GM23248 (cell line): ENCODE measurements around the gene IMPDH1. TPM values are rescaled to one million over a fixed set of nuclear protein-coding genes. Genes with fewer than 3 reads are reported as not detected.
A peak's percentile ranks its signal among the peaks of the same experiment; 100 is the strongest.

Experiments
- DNase-seq: peaks from one replicate; pipeline ENCODE4 v3.0.0-alpha.2; 2015
- H2AFZ ChIP-seq: fragments of 200-600 bp; sonication (generic); 2 replicates; pipeline ENCODE4 v1.6.1; 2016; ENCODE audit warnings: antibody characterized with exemption
- H3F3A ChIP-seq: fragments of 200-600 bp; sonication (generic); 2 replicates; pipeline ENCODE4 v1.6.1; 2016; ENCODE audit warnings: mild to moderate bottlenecking, antibody characterized with exemption, mixed run types; ENCODE audit not compliant: insufficient read depth
- H3K27ac ChIP-seq: fragments of 200-600 bp; sonication (generic); 2 replicates; pipeline ENCODE4 v1.5.1; 2016; ENCODE audit warnings: mild to moderate bottlenecking
- H3K27me3 ChIP-seq: fragments of 200-600 bp; sonication (generic); replicated peaks from 2 replicates; pipeline ENCODE4 v1.6.1; 2016; ENCODE audit warnings: mild to moderate bottlenecking; ENCODE audit not compliant: insufficient read depth
- H3K36me3 ChIP-seq: fragments of 200-600 bp; sonication (generic); 2 replicates; pipeline ENCODE4 v1.6.1; 2016; ENCODE audit warnings: low read depth, mild to moderate bottlenecking
- H3K4me1 ChIP-seq: fragments of 200-600 bp; sonication (generic); 2 replicates; pipeline ENCODE4 v1.6.1; 2016; ENCODE audit warnings: mild to moderate bottlenecking; ENCODE audit not compliant: insufficient read depth
- H3K4me2 ChIP-seq: fragments of 200-600 bp; sonication (generic); one replicate; pipeline ENCODE4 v1.6.1; 2016; ENCODE audit warnings: mild to moderate bottlenecking; ENCODE audit not compliant: unreplicated experiment
- H3K4me3 ChIP-seq: fragments of 200-600 bp; sonication (generic); 2 replicates; pipeline ENCODE4 v1.5.1; 2016; ENCODE audit warnings: mild to moderate bottlenecking
- H3K79me2 ChIP-seq: fragments of 200-600 bp; sonication (generic); 2 replicates; pipeline ENCODE4 v1.6.1; 2016; ENCODE audit warnings: mild to moderate bottlenecking; ENCODE audit not compliant: insufficient read depth
- H3K9ac ChIP-seq: fragments of 200-600 bp; sonication (generic); 2 replicates; pipeline ENCODE4 v1.6.1; 2016; ENCODE audit warnings: mild to moderate bottlenecking
- H3K9me2 ChIP-seq: fragments of 200-600 bp; sonication (generic); 2 replicates; pipeline ENCODE4 v1.6.1; 2016; ENCODE audit warnings: mixed run types, mild to moderate bottlenecking, moderate library complexity; ENCODE audit not compliant: insufficient read depth
- H3K9me3 ChIP-seq: fragments of 200-600 bp; sonication (generic); one replicate; pipeline ENCODE4 v1.6.1; 2017; ENCODE audit warnings: low read depth
- H4K20me1 ChIP-seq: fragments of 200-600 bp; sonication (generic); 2 replicates; pipeline ENCODE4 v1.6.0; 2016; ENCODE audit not compliant: insufficient read depth
- EZH2 ChIP-seq: fragments of 200-600 bp; sonication (generic); IDR thresholded peaks from 2 replicates; pipeline ENCODE4 v1.6.1; 2018; ENCODE audit warnings: antibody characterized with exemption, mild to moderate bottlenecking; ENCODE audit not compliant: insufficient read depth, poor library complexity, severe bottlenecking
- EZH2phosphoT487 ChIP-seq: fragments of 200-600 bp; sonication (generic); IDR thresholded peaks from 2 replicates; pipeline ENCODE4 v1.6.1; 2018; ENCODE audit warnings: antibody characterized with exemption, moderate library complexity, mild to moderate bottlenecking, low read depth; ENCODE audit not compliant: insufficient read depth
- WGBS, 2 experiments: methylation state at CpG; one replicate each; pipeline ENCODE4 v1.1.6; 2015 to 2017; ENCODE audit warnings: low lambda C conversion rate in 2 of 2, low coverage in 1 of 2; ENCODE audit errors: missing lambda C conversion rate in 2 of 2; 5-methylcytosine and 5-hydroxymethylcytosine counted together
- in situ Hi-C: fragments of 300-500 bp; cut with MboI; formaldehyde crosslinking; loops from 2 replicates; pipeline ENCODE4 v1.15.0; 2020
- polyA plus RNA-seq: library from polyadenylated mRNA; unstranded; fragments of >200 nt; fragmentation: Nextera tagmentation; extraction: Ambion mirVana; gene quantifications from 2 replicates; pipeline ENCODE4 v1.2.1, GENCODE V29; 2016
- total RNA-seq: library from RNA; depleted of rRNA; stranded (reverse); fragments of >200 nt; shearing (Covaris generic); gene quantifications from 2 replicates; pipeline ENCODE4 v1.2.3, GENCODE V29; 2014

Gene IMPDH1
- total and polyA plus RNA-seq, 2 experiments from 2014 or later = 89.9 to 97.3 TPM

DNA sequence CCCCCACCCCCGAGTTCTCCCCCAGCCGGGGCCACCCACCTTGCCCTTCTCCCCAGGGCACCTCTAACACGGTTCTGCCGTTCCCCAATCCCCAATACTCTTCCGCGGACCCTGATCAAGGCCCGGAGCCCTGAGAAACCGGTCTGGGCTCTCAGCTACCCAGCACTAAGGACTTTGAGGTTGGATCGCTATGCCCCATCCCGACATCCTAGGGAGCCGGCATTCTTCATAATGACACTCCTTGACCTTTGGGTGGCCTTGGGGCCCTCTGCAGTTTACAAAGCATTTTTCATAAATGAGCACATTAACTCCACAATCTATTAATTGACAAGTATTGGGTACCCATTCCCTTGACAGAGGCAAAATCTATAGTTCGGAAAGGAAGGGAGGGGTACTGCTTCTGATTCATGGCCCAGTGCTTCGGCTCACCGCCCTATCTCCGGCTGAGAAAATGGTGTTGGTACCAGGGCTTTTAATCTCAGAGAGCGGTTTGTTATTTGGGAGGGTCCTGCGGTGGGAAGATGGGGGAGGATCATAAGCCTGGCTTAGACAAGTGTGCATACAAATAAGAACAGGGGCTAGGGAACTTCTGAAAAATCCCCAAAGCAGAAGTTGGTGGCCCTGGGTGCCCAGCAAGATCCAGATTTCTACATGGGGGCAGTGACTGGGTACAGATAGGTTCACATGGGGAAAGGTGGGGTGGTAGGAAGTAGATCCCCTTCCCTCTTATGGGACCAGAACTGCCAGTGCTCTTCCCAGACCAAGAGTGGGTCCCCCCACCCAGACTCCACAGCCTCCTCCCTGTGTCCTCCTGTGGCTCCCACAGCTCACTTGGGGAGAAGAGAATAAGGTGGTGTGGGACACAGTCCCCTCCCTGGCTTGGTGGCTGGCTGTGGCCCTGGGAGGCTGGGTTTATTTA, 3.2 kb downstream of the IMPDH1 start:
- no peak overlapping the region for H3K4me2 ChIP-seq
- H3K4me1 ChIP-seq = peaks cover 16% of the 10 kb centered on the region
- no peak overlapping the region for H2AFZ ChIP-seq
- peaks cover 35% of the 10 kb centered on the region for H3K79me2 ChIP-seq
- peaks cover 6% of the 10 kb centered on the region; the same call in 1 of the 2 replicates for H3K36me3 ChIP-seq
- H3K4me3 ChIP-seq = no peak overlapping the region
- no peaks in the 10 kb centered on the region for H3K9me3 ChIP-seq
- H3F3A ChIP-seq = peaks cover 17% of the 10 kb centered on the region
- in situ Hi-C loops = no loop called here
- 50 to 64% methylated on average over 14 to 17 of the region's 17 CpGs for WGBS, 2 experiments
- no peak overlapping the region for H3K27ac ChIP-seq
- H3K27me3 ChIP-seq = no peaks in the 10 kb centered on the region
- H3K9ac ChIP-seq = no peak overlapping the region
- no peak for DNase-seq
- no peak for TF ChIP-seq EZH2phosphoT487
- no peak for TF ChIP-seq EZH2
- peaks cover 4% of the 10 kb centered on the region; the same call in 1 of the 2 replicates for H4K20me1 ChIP-seq
- no peaks in the 10 kb centered on the region for H3K9me2 ChIP-seq

DNA sequence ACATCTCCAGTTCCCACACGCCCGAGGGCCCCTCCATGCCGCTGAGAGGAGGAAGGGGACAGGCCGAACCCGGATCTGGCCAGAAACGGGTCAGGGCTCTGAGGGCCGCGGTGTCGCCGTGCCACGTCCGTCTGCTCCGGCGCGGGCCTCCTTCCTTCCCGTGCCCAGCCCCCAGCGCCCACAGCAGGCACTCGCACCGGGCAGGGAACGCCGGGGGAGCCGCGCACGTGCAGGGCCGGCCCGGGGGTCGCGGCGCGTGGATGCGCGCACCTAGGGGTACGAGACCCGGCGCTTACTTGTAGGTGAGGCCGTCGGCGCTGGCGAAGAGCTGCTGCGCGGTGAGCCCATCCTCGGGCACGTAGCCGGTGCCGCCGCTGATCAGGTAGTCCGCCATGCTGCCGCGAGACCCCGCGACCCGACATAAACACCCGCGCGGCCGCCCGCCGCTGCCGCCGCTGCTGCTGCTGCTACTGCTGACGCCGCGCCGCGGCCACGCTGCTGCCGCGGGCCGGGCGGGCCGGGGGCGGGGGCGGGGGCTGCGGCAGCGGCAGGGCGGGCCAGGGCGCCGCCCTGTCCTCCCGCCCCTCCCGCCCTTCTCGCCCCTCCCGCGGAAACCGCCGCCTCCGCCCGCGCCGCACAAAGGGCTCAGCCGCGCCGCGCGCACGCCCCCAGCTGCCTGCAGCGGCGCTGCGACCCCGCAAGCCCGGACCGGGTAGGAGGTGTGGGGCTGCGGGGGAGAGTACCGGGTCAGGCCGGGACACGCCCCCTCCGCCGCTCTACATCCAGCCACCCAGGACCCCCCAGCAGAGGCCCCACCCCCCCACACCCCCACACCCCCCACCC, 4.1 kb downstream of the IMPDH1 start:
- TF ChIP-seq EZH2 = no peak
- Histone ChIP-seq H3K9ac (peak overlapping the region; percentile 93), H3K79me2 (peaks cover 38% of the 10 kb centered on the region), H3K4me1 (peaks cover 16% of the 10 kb centered on the region), H3F3A (peaks cover 17% of the 10 kb centered on the region), H3K9me3 (no peaks in the 10 kb centered on the region), H3K4me3 (peak overlapping the region; percentile 80), H3K36me3 (peaks cover 6% of the 10 kb centered on the region; the same call in 1 of the 2 replicates), H2AFZ (peak overlapping the region; percentile 63), H3K9me2 (no peaks in the 10 kb centered on the region), H4K20me1 (peaks cover 4% of the 10 kb centered on the region; the same call in 1 of the 2 replicates), H3K27ac (peak overlapping the region; percentile 39), H3K27me3 (no peaks in the 10 kb centered on the region), H3K4me2 (peak overlapping the region; percentile 88)
- peak; percentile 75 for DNase-seq
- in situ Hi-C loops = no loop called here
- 1% methylated on average over 37 to 42 of the region's 107 CpGs for WGBS, 2 experiments

DNA sequence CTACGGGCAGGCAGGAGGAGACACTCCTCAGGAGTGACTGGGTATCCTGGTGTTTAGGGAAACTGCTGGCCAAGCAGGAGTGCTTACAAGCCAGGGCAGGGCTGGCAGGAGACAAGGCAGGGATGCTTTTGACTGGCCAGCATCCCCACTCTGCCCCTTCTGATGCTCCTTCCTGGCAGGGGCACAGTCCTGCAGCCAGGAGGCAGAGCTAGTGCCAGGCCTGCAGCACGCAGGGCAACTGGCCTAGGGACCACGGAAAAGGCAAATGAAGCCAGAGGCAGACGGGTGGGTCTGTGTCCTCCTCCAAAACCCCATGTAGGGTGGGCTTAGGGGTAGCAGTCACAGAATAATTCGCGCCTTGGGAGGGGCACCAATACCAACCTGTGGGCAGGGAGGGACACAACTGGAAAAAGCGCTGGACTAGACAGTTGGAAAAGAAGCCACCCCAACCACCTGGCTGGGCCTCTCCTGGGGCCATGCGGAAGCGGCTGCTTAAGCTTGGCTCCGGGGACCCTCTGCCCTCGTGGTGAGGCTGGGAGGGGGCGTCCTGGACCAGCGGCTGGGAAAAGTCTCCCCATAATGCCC, 4.8 kb downstream of the IMPDH1 start:
- Histone ChIP-seq H3K4me2 (peak overlapping the region; percentile 88), H3K9me3 (no peaks in the 10 kb centered on the region), H3K4me3 (peak overlapping the region; percentile 80), H3K27me3 (no peaks in the 10 kb centered on the region), H3K36me3 (peaks cover 6% of the 10 kb centered on the region; the same call in 1 of the 2 replicates), H3K79me2 (peaks cover 38% of the 10 kb centered on the region), H3F3A (peaks cover 13% of the 10 kb centered on the region), H3K9ac (peak overlapping the region; percentile 93), H3K27ac (peak overlapping the region; percentile 39), H3K4me1 (peaks cover 16% of the 10 kb centered on the region), H4K20me1 (peaks cover 4% of the 10 kb centered on the region; the same call in 1 of the 2 replicates), H3K9me2 (no peaks in the 10 kb centered on the region), H2AFZ (peak overlapping the region; percentile 63)
- in situ Hi-C loops = no loop called here
- 37 to 38% methylated on average over 13 of the region's 13 CpGs for WGBS, 2 experiments
- TF ChIP-seq EZH2phosphoT487 = no peak
- no peak for TF ChIP-seq EZH2
- peak; percentile 64 for DNase-seq

DNA sequence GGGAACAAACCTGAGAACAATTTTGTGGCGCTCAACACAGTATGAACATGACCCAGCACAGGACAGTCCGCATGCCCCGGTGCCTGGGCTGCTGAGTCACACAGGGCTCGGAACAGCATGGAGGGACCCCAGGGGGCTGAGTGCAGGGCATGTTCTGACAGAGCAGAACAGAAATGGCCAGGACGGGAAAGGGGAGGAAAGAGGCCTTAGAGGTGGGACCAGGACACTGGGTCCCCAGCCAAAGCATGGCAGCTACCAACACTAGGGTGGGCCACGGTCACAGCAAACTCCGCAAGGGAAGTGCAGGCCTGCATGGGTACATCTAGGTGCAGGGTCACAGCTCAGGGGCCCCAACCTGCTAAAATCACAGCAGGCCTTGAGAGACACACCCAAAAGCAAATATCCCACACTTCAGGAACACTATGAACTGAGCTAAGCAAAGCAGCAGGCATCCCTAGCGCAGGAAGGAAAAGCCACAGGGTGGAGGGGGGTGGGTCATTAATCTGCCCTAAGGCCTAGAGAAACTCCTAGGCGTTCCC, 5.6 kb downstream of the IMPDH1 start:
- H3K79me2 ChIP-seq = peaks cover 38% of the 10 kb centered on the region
- H3K36me3 ChIP-seq = peaks cover 6% of the 10 kb centered on the region; the same call in 1 of the 2 replicates
- in situ Hi-C loops = no loop called here
- H3K27ac ChIP-seq = no peak overlapping the region
- H2AFZ ChIP-seq = no peak overlapping the region
- WGBS, 2 experiments = 80 to 84% methylated on average over 9 of the region's 9 CpGs
- H3K4me1 ChIP-seq = peaks cover 15% of the 10 kb centered on the region
- H3K9ac ChIP-seq = peak overlapping the region; percentile 93
- no peaks in the 10 kb centered on the region for H3K9me2 ChIP-seq
- DNase-seq = no peak
- H3F3A ChIP-seq = peaks cover 12% of the 10 kb centered on the region
- H3K9me3 ChIP-seq = no peaks in the 10 kb centered on the region
- no peak for TF ChIP-seq EZH2
- TF ChIP-seq EZH2phosphoT487 = no peak
- no peaks in the 10 kb centered on the region for H3K27me3 ChIP-seq
- peaks cover 4% of the 10 kb centered on the region; the same call in 1 of the 2 replicates for H4K20me1 ChIP-seq
- H3K4me2 ChIP-seq = peak overlapping the region; percentile 88
- peak overlapping the region; percentile 80 for H3K4me3 ChIP-seq
